HuH-7.5 (cell line): ENCODE measurements around the gene MIDN.
"Not testable (repeated sequence)": the region's sequence is repeated elsewhere in the genome, so short reads cannot be mapped to it uniquely, and the experiment has no call there.

ENCODE experiments used
- DNase-seq: peaks from one replicate; pipeline ENCODE4 v3.0.0; 2011; ENCODE audit warnings: low spot score

Gene MIDN

GRCh38 chr19:1246265-1247087 is 1.9 kb upstream of the MIDN start:
- DNase-seq = not testable (repeated sequence)

GRCh38 chr19:1247748-1248138 is 640 bp upstream of the MIDN start:
- DNase-seq = no peak

- peak; percentile 80 for DNase-seq
Measured at GRCh38 chr19:1248786-1249297, 459 bp downstream of the MIDN start.

DNA sequence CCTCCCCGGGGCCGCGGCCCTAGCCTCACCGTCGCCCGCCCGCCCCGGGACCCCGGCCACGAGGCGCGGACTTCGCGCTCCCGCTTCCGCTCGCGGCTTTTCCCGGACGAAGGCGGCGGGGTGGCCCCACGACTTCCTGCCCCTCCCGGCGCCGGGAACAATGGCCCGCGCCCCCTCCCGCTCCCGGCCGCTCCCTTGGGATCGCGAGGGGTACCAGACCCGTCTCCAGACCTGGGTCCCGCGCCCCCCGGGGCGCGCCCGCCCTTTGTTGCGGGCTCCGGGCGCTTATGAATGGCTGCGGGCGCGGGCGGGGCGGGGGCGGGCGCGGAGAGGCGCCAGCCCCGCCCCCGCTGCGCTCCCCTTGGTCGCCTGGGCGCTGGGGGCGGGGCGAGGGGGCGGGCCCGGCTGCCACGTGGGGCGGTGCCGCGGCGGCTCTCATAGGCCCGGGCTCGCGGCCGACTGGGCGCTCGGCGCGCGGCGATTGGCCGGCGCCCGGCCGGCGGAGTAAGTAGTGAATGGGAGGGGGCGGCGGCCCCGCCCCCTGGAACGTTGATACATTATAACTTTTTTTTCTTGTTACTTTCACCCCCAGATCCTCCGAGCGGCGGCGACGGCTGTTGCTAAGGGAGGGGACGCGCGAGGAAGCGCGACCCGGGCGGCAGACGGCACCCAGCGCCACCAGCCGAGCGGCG is 1.1 kb downstream of the MIDN start:
- DNase-seq = peak; percentile 94

- no peak for DNase-seq
Measured at GRCh38 chr19:1249990-1250436, 1.6 kb downstream of the MIDN start.

GRCh38 chr19:1250437-1251260 is 2.3 kb downstream of the MIDN start:
- peak; percentile 86 for DNase-seq

GRCh38 chr19:1251330-1252220 is 3.2 kb downstream of the MIDN start:
- DNase-seq = no peak

GRCh38 chr19:1252221-1252820 is 3.9 kb downstream of the MIDN start:
- no peak for DNase-seq

DNA sequence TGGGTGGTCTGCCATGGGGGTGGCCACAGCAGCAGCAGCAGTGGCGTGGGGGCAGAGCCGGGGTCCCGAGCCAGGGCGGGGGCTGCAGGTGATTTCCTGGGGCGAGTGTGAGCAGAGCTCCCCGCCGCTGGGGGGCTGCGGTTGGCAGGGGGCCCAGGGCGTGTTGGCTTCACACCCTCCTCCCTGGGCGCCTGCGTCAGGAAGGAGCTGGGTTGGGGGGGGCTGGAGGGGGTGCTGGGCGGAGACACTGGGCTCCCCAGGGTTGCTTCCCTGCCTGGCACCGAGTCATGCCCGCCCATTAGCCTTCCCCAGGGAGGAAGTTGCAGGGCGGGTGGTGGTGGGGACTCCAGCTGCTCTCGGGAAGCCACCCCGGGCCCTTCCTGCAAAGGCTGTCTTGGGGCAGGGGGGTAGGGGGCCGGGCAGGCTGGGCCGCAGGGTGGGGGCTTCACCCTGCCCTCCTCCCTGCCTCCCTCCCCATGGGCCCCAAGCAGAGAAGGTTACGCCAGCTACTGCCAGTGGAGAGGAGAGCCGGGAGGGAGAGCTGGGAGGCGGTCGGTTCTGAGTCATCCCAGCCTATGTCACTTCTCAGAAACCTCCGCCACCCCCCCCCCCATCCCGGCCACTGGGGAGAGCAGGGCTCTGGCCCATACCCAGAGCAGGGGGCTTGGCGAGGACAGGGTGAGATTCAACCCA is 4.6 kb downstream of the MIDN start:
- DNase-seq = no peak

- DNase-seq = no peak
Measured at GRCh38 chr19:1253514-1254080, 5.2 kb downstream of the MIDN start.

- DNase-seq = no peak
Measured at GRCh38 chr19:1254081-1254527, 5.7 kb downstream of the MIDN start.

GRCh38 chr19:1254530-1255185 is 6.3 kb downstream of the MIDN start:
- DNase-seq = no peak

DNA sequence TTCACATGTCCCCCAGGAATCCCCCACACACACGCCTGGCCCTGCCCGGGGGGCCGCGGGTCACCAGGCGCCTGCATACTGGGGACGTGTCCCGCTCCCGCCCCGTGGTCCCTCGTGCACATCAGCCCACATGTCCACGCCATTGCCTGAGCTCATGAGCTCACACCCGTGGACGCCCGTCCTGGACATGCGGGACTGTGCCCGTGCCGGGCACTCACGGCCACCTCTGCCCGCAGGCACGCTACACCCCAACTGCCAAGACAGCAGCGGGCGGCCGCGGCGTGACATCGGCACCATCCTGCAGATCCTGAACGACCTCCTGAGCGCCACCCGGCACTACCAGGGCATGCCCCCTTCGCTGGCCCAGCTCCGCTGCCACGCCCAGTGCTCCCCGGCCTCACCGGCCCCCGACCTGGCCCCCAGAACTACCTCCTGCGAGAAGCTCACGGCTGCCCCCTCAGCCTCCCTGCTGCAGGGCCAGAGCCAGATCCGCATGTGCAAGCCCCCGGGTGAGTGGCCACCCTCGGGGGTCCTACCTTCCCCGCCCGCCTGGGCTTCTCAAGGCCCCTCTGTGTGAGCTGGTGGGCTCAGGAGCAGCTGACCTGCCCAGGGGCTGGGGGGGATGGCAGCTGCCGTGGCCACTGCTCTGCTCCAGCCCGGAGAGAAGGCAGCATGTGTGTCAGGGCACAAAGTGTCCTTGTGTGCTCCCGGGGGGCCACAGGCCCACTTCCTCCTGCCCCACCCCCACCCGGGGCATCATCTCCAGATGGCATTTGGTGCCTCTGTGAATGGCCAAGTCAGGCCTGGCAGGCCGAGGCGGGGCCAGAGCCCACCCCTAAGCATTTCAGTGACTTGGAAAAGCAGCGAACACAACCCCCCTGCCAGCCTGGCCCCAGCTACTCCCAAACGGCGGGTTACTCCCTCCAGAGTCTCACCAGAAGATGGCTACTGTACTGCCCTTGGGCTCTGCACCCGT is 7.1 kb downstream of the MIDN start:
- no peak for DNase-seq

GRCh38 chr19:1256646-1257474 is 8.5 kb downstream of the MIDN start:
- DNase-seq = no peak

DNA sequence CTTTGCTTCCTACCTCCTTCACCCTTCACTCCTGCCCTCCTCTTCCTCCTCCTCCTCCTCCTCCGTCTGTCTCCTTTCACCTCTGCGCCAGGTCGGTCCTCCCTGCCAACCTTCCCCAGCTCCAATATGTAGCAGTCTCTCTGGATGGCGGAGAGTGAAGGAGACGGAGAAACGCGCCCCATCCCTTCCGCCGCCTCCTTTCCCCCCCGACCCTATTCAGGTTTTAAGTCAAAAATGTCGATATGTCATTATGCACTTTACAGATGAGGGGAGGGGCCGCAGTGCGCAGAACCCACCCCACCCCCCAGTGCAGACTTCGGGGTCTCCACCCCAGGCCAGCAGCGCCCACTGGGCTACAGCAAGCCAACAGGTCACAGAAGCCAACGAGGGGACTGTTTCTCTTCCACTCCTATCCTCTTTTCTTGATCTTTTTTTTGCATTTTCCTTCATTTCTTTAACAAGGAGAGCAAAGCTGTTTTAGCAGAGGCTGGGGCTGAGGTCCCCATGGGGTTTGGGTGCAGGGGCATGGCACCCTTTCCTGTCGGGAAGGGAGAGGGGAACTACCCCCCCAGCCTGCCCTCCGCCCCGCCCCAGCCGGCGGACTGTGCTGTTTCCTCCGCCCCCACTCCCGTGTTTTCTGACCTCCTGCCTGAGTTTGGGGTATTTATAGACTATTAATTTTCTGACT is 9.2 kb downstream of the MIDN start:
- DNase-seq = no peak

DNA sequence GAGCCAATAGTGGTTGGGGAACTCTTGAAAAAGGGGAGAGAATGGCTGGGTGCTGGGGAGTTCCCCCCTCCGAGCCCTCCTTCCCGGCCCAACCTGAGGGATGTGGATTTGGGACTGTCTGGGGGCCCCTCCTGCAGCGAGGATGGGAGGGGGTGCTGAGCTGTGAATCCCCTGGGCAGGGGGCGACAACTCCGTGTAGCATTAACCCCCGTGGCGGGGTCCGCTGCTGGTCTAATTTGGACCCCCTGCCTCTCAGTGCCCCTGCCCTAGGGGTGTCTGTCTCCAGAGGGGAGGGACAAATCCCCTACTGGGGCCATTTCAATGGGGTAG is 9.7 kb downstream of the MIDN start:
- DNase-seq = no peak
